Parathyroid adenoma (tissue), 2 donors: Measurements from ENCODE around the gene SMCO2.
"Not testable (repeated sequence)": the region's sequence is repeated elsewhere in the genome, so short reads cannot be mapped to it uniquely, and the experiment has no call there.

Experiments
- H2AFZ ChIP-seq: fragments of 300-600 bp; sonication (generic); one replicate; pipeline ENCODE4 v1.7.0; 2017; ENCODE audit warnings: antibody characterized with exemption, mild to moderate bottlenecking
- H3K27ac ChIP-seq: fragments of 300-600 bp; sonication (generic); one replicate; pipeline ENCODE4 v1.7.0; 2017
- H3K27me3 ChIP-seq: fragments of 300-600 bp; sonication (generic); one replicate; pipeline ENCODE4 v1.7.0; 2017; ENCODE audit warnings: low read length; ENCODE audit not compliant: control insufficient read depth, insufficient read depth
- H3K36me3 ChIP-seq: fragments of 300-600 bp; sonication (generic); one replicate; pipeline ENCODE4 v1.7.0; 2017; ENCODE audit warnings: low read length; ENCODE audit not compliant: control insufficient read depth, insufficient read depth
- H3K4me1 ChIP-seq: fragments of 300-600 bp; sonication (generic); one replicate; pipeline ENCODE4 v1.7.0; 2017; ENCODE audit warnings: control low read depth
- H3K4me2 ChIP-seq: fragments of 300-600 bp; sonication (generic); one replicate; pipeline ENCODE4 v1.7.0; 2017; ENCODE audit warnings: low read length
- H3K4me3 ChIP-seq: fragments of 300-600 bp; sonication (generic); one replicate; pipeline ENCODE4 v1.7.0; 2017; ENCODE audit warnings: low read depth, low read length
- H3K79me2 ChIP-seq: fragments of 300-600 bp; sonication (generic); one replicate; pipeline ENCODE4 v1.7.0; 2017; ENCODE audit warnings: control low read depth
- H3K9ac ChIP-seq: fragments of 300-600 bp; sonication (generic); one replicate; pipeline ENCODE4 v1.7.0; 2017; ENCODE audit warnings: mild to moderate bottlenecking
- H3K9me3 ChIP-seq: fragments of 300-600 bp; sonication (generic); one replicate; pipeline ENCODE4 v1.7.0; 2017; ENCODE audit warnings: low read length; ENCODE audit not compliant: control insufficient read depth
- TF ChIP-seq, protein P1 (sequence below): fragments of 300-600 bp; sonication (generic); IDR thresholded peaks from one replicate; pipeline ENCODE4 v1.7.0; 2017; ENCODE audit warnings: antibody characterized with exemption, mild to moderate bottlenecking
- donor health status: primary hyperparathyroidism.

SMCO2 gene

DNA sequence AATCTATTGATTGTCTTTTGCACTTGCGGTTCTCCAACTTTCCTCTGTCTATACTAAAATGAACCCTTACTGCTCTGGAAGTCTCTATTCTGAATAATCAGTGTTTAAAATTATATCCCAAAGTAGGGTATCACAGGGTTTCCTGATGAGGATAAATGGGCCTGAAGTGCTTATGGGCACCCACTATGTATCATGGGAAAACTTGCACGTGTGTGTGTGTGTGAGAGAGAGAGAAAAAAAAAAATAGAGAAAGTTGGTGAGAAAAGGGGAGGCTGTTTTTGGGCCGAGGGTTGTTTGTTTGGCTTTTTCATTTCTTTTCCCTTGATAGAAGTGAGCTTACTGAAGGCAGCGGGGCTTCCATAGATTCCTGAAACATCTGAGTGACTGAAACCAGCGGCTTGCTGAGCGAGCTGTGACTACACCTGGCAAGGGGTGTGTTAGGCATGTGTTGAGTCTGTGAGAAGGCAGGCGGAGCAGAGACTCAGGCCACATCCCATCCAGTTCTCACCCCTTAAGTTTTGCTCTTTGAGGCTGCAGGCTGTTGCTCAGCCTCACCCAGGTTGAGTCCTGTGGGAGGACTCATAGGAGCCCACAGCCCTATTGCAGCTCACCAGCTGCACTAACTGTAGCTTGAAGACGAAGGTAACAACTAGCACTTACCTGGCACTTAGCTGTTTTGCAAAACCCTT lies 94.6 kb downstream of the SMCO2 start:
- Histone ChIP-seq H3K9ac (no peak overlapping the region), H2AFZ (no peak overlapping the region), H3K9me3 (no peaks in the 10 kb centered on the region), H3K36me3 (no peaks in the 10 kb centered on the region), H3K27me3 (no peaks in the 10 kb centered on the region), H3K4me1 (peaks cover 5% of the 10 kb centered on the region), H3K4me2 (no peak overlapping the region), H3K4me3 (no peak overlapping the region), H3K27ac (no peak overlapping the region), H3K79me2 (peaks cover 10% of the 10 kb centered on the region)
- TF ChIP-seq, protein P1, sequence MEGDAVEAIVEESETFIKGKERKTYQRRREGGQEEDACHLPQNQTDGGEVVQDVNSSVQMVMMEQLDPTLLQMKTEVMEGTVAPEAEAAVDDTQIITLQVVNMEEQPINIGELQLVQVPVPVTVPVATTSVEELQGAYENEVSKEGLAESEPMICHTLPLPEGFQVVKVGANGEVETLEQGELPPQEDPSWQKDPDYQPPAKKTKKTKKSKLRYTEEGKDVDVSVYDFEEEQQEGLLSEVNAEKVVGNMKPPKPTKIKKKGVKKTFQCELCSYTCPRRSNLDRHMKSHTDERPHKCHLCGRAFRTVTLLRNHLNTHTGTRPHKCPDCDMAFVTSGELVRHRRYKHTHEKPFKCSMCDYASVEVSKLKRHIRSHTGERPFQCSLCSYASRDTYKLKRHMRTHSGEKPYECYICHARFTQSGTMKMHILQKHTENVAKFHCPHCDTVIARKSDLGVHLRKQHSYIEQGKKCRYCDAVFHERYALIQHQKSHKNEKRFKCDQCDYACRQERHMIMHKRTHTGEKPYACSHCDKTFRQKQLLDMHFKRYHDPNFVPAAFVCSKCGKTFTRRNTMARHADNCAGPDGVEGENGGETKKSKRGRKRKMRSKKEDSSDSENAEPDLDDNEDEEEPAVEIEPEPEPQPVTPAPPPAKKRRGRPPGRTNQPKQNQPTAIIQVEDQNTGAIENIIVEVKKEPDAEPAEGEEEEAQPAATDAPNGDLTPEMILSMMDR, result no peak

DNA sequence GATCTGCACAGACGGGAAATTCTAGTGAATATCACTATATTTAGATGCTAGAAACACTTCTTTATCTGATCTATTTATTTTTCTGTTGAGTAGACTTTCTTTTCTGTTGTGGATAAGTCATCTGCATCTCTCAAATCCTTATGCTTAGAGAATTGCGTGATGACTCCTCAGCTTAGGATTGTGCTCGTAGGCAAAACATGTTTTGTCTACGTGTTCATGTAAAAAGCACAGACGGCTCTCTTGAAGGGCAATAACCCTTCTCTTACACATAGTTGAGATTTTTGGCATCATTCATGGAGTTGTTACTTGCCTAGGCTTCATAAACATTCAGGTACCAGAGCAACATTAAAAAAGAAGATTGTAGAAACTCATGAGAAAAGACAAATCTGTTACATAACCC lies 96.1 kb downstream of the SMCO2 start:
- H3K27me3 ChIP-seq, result no peaks in the 10 kb centered on the region
- H3K4me1 ChIP-seq, result peaks cover 5% of the 10 kb centered on the region
- peaks cover 7% of the 10 kb centered on the region for H3K79me2 ChIP-seq
- H3K4me2 ChIP-seq, result peak overlapping the region; percentile 15
- H3K36me3 ChIP-seq, result no peaks in the 10 kb centered on the region
- H3K9ac ChIP-seq, result no peak overlapping the region
- H3K4me3 ChIP-seq, result no peak overlapping the region
- H3K9me3 ChIP-seq, result no peaks in the 10 kb centered on the region
- TF ChIP-seq, protein P1, result no peak
- no peak overlapping the region for H2AFZ ChIP-seq
- H3K27ac ChIP-seq, result no peak overlapping the region

DNA sequence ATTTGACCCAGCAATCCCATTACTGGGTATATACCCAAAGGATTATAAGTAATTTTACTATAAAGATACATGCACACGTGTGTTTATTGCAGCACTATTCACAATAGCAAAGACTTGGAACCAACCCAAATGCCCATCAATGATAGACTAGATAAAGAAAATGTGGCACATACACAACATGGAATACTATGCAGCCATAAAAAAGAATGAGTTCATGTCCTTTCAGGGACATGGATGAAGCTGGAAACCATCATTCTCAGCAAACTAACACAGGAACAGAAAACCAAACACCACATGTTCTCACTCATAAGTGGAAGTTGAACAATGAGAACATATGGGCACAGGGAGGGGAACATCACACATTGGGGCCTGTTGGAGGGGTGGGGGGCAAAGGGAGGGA lies 98.3 kb downstream of the SMCO2 start:
- H3K9me3 ChIP-seq, H3K4me3 ChIP-seq, H3K4me2 ChIP-seq, H3K27ac ChIP-seq, H3K4me1 ChIP-seq, H3K79me2 ChIP-seq, H2AFZ ChIP-seq, H3K36me3 ChIP-seq, H3K27me3 ChIP-seq, H3K9ac ChIP-seq: not testable (repeated sequence)

DNA sequence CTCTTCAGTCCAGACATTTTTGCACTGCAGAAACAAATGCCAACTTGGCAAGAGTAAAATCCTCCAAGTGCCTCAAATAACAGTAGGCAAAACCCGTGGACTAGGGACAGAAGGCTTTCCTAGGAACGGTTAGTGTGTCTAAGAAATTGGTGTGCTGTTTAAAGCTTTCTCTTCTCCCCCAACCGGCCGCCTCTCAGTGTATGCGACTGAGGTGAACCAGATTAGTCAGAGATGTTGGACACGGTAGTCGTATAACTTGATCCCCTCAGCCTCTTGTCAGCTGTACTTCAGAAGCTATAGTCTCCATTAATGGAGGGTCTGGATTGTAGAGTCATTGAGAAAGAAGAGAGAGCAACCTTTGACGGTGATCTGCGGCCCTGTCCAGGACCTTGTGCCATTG lies 99.1 kb downstream of the SMCO2 start:
- Histone ChIP-seq H3K4me3 (no peak overlapping the region), H3K36me3 (no peaks in the 10 kb centered on the region), H3K27me3 (no peaks in the 10 kb centered on the region), H3K9ac (no peak overlapping the region), H3K79me2 (peaks cover 10% of the 10 kb centered on the region), H3K9me3 (no peaks in the 10 kb centered on the region), H3K4me2 (no peak overlapping the region), H3K27ac (no peak overlapping the region), H2AFZ (no peak overlapping the region), H3K4me1 (peaks cover 12% of the 10 kb centered on the region)
- TF ChIP-seq, protein P1, result no peak

DNA sequence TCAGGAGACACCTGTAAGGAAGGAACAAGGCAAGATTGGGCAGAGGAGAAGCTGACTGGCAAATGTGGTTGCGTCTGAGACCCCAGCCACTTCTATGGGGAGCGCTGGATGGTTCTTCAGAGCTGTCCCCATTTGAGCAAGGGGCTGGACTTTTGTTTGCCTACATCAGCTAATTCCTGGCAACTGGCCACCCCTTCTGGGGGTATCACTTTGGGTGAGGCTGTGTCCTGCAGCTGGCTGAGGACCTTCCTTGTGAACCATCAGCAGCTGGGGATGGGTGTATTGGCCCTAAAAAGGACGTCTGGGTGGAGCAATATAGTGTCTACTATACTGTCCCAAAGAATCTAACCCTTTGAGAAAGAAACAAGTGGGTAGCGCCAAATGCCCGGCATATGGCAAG lies 101.1 kb downstream of the SMCO2 start:
- Histone ChIP-seq H2AFZ (no peak overlapping the region), H3K9me3 (no peaks in the 10 kb centered on the region), H3K79me2 (peaks cover 12% of the 10 kb centered on the region), H3K4me2 (no peak overlapping the region), H3K27ac (no peak overlapping the region), H3K4me1 (peaks cover 12% of the 10 kb centered on the region), H3K36me3 (no peaks in the 10 kb centered on the region), H3K9ac (no peak overlapping the region), H3K4me3 (no peak overlapping the region), H3K27me3 (no peaks in the 10 kb centered on the region)
- TF ChIP-seq, protein P1, result no peak
